ENCODE data around the gene CSF1. TPM values are rescaled to one million over a fixed set of nuclear protein-coding genes. Genes with fewer than 3 reads are reported as not detected.

CSF1 gene
- total RNA-seq, 3 donors from 2014 or later, result 28.2 to 54.7 (median 54.4) TPM

- no peak for DNase-seq (ENCODE audit: low spot score in 2 of 2)
- H3K36me3 ChIP-seq, result no peaks in the 10 kb centered on the region
- H3K9me3 ChIP-seq, result peaks cover 0 to 3% of the 10 kb centered on the region in 2 donors
- peaks cover 18 to 37% of the 10 kb centered on the region in 2 donors for H3K4me1 ChIP-seq
- no peaks in the 10 kb centered on the region for H3K27me3 ChIP-seq
- no peak overlapping the region for H3K4me3 ChIP-seq
- TF ChIP-seq POLR2A (IDR thresholded peaks at IDR 0.05) (no peak), POLR2AphosphoS5 (IDR thresholded peaks at IDR 0.05) (no peak)
- TF ChIP-seq, protein P1, sequence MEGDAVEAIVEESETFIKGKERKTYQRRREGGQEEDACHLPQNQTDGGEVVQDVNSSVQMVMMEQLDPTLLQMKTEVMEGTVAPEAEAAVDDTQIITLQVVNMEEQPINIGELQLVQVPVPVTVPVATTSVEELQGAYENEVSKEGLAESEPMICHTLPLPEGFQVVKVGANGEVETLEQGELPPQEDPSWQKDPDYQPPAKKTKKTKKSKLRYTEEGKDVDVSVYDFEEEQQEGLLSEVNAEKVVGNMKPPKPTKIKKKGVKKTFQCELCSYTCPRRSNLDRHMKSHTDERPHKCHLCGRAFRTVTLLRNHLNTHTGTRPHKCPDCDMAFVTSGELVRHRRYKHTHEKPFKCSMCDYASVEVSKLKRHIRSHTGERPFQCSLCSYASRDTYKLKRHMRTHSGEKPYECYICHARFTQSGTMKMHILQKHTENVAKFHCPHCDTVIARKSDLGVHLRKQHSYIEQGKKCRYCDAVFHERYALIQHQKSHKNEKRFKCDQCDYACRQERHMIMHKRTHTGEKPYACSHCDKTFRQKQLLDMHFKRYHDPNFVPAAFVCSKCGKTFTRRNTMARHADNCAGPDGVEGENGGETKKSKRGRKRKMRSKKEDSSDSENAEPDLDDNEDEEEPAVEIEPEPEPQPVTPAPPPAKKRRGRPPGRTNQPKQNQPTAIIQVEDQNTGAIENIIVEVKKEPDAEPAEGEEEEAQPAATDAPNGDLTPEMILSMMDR (IDR thresholded peaks at IDR 0.05), result no peak
- H3K27ac ChIP-seq, result peak overlapping the region; percentile 82 to 87
- intact Hi-C loops (cut with DNase I; ENCODE audit: low total_unique reads), result no loop called here
These were observed 21.4 kb downstream of the CSF1 start for GRCh38 chr1:109931911-109932636.

DNA sequence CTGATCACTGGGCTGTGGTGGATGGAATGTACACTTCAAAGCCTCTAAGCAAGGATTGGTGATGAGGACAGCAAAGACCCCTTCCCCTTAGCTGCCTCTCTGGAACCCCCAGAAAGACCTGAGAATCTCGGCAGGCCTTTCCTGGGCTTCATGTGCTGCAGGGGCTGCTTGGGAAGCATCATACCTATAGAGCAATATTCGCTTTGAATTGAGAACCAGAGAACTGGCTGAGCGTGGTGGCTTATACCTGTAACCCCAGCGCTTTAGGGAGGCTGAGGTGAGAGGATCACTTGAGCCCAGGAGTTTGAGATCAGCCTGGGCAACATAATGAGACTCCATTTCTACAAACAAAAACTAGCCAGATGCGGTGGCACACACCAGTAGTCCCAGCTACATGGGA, 22.0 kb downstream of the CSF1 start:
- Histone ChIP-seq H3K27ac (no peak overlapping the region), H3K27me3 (no peaks in the 10 kb centered on the region), H3K4me1 (peaks cover 18 to 37% of the 10 kb centered on the region in 2 donors), H3K36me3 (no peaks in the 10 kb centered on the region), H3K4me3 (no peak overlapping the region), H3K9me3 (peaks cover 3 to 4% of the 10 kb centered on the region in 2 donors)
- no peak for TF ChIP-seq POLR2A (IDR thresholded peaks at IDR 0.05)
- TF ChIP-seq POLR2AphosphoS5 (IDR thresholded peaks at IDR 0.05), result no peak
- intact Hi-C loops (cut with DNase I; ENCODE audit: low total_unique reads), result no loop called here
- DNase-seq (ENCODE audit: low spot score in 2 of 2), result no peak

- Histone ChIP-seq H3K27me3 (no peaks in the 10 kb centered on the region), H3K36me3 (no peaks in the 10 kb centered on the region), H3K4me1 (peaks cover 8 to 24% of the 10 kb centered on the region in 2 donors), H3K27ac (peak overlapping the region; percentile 39 to 64), H3K4me3 (no peak overlapping the region), H3K9me3 (peaks cover 4 to 11% of the 10 kb centered on the region in 2 donors)
- TF ChIP-seq, protein P1 (IDR thresholded peaks at IDR 0.05), result no peak
- no peak for TF ChIP-seq POLR2A (IDR thresholded peaks at IDR 0.05)
- no peak for TF ChIP-seq POLR2AphosphoS5 (IDR thresholded peaks at IDR 0.05)
- intact Hi-C loops (cut with DNase I; ENCODE audit: low total_unique reads), result no loop called here
- DNase-seq (ENCODE audit: low spot score in 2 of 2), result no peak
These were observed 23.4 kb downstream of the CSF1 start for GRCh38 chr1:109933856-109934711.

DNA sequence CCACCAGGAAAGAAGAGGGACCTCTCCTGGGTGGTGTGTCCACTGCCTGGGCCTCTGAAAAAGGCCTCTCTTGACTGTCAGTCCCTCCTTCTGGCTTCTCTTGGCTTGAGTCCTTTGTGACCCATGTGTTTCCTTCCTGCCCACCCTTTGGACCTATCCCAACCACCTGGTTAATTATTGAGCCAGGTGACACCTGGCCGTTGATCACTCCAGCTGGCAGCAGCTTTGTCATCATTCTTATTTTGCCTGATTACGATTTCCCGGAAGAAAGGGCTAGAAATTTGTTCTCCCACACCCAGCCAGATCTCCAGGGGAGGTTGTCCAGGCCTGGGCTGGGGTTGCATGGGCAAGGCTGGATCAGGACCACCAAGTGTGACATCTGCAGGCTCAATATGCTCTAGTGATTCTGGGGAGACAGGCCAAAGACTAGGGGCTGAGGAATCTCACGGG, 24.8 kb downstream of the CSF1 start:
- H3K4me1 ChIP-seq, result peaks cover 4 to 23% of the 10 kb centered on the region in 2 donors
- no peak for TF ChIP-seq POLR2AphosphoS5 (IDR thresholded peaks at IDR 0.05)
- TF ChIP-seq POLR2A (IDR thresholded peaks at IDR 0.05), result no peak
- no peak overlapping the region for H3K27ac ChIP-seq
- H3K4me3 ChIP-seq, result no peak overlapping the region
- DNase-seq (ENCODE audit: low spot score in 2 of 2), result no peak
- intact Hi-C loops (cut with DNase I; ENCODE audit: low total_unique reads), result no loop called here
- peaks cover 4 to 11% of the 10 kb centered on the region in 2 donors for H3K9me3 ChIP-seq
- no peaks in the 10 kb centered on the region for H3K27me3 ChIP-seq
- H3K36me3 ChIP-seq, result no peaks in the 10 kb centered on the region

- intact Hi-C loops (cut with DNase I; ENCODE audit: low total_unique reads), result no loop called here
- TF ChIP-seq POLR2AphosphoS5 (IDR thresholded peaks at IDR 0.05) (no peak), POLR2A (IDR thresholded peaks at IDR 0.05) (no peak)
- TF ChIP-seq, protein P1 (IDR thresholded peaks at IDR 0.05), result no peak
- no peak for DNase-seq (ENCODE audit: low spot score in 2 of 2)
- Histone ChIP-seq H3K27ac (no peak overlapping the region), H3K4me1 (peaks cover 4 to 10% of the 10 kb centered on the region in 2 donors), H3K4me3 (no peak overlapping the region), H3K36me3 (no peaks in the 10 kb centered on the region), H3K27me3 (no peaks in the 10 kb centered on the region), H3K9me3 (peaks cover 4 to 11% of the 10 kb centered on the region in 2 donors)
These were observed 27.1 kb downstream of the CSF1 start for GRCh38 chr1:109937738-109938137.

Data from breast epithelium (tissue), 4 donors.